Measurements from ENCODE around the gene SH3BGR.

SH3BGR gene

GRCh38 chr21:39466584-39466983 lies 14.8 kb downstream of the SH3BGR start:
- no peak for TF ChIP-seq CTCF (IDR thresholded peaks at IDR 0.05)

GRCh38 chr21:39467746-39468145 lies 16.0 kb downstream of the SH3BGR start:
- no peak for TF ChIP-seq CTCF (IDR thresholded peaks at IDR 0.05)

GRCh38 chr21:39468559-39468958 lies 16.8 kb downstream of the SH3BGR start:
- TF ChIP-seq CTCF (IDR thresholded peaks at IDR 0.05) = no peak

- TF ChIP-seq CTCF (IDR thresholded peaks at IDR 0.05) = no peak
Measured at GRCh38 chr21:39471598-39471997, 19.8 kb downstream of the SH3BGR start.

- TF ChIP-seq CTCF (IDR thresholded peaks at IDR 0.05) = no peak
Measured at GRCh38 chr21:39472786-39473185, 21.0 kb downstream of the SH3BGR start.

- TF ChIP-seq CTCF (IDR thresholded peaks at IDR 0.05) = no peak
Measured at GRCh38 chr21:39474611-39475010, 22.8 kb downstream of the SH3BGR start.

- no peak for TF ChIP-seq CTCF (IDR thresholded peaks at IDR 0.05)
Measured at GRCh38 chr21:39479164-39479813, 27.5 kb downstream of the SH3BGR start.

- no peak for TF ChIP-seq CTCF (IDR thresholded peaks at IDR 0.05)
Measured at GRCh38 chr21:39479814-39480182, 28.0 kb downstream of the SH3BGR start.
